ENCODE results near the gene DEDD.

DNA sequence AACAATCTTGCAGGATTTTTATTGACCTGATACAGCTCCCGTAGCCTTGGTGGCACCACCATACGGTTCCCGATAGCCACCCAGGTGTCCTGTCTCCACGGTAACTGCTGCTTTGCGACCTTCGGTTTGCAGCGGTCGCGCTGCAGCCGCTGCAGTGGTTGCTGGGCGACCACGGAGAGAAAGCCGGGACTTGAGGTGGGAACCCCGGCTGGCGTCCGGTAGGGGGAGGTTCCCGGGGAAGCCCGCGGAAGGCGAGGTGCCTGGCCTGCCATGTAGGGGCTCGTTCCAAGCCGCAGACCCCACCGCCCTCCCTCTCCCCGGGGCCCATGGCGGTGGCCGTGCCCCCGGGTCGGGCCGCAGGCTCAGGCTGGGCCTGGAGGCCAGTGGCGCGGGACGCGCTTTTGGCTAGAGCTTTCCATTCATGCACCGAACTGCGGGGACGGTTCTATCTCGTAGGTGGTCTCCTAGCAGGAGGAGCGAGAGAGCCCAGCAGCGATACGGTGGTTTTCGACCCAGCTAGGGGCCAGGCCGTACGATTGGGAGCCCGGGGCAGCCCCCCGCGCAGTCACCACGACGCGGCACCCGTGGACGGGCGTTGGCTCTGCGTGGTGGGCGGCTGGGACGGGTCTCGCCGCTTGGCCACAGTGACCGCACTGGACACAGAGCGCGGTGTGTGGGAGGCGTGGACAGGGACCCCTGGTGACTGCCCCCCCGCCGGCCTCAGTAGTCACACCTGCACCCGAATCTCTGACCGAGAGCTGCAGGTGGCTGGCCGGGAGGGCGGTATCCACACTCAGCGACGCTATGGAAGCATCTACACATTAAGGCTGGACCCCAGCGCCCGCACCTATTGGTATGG is 34.0 kb downstream of the DEDD start, which contains the start of gene KLHDC9:
- no peak for TF ChIP-seq POLR2A (IDR thresholded peaks at IDR 0.05; ENCODE audit: low read depth, low read length)
- TF ChIP-seq POLR2AphosphoS5 (IDR thresholded peaks at IDR 0.05; ENCODE audit: low read depth, low read length) = no peak
